Measurements from ENCODE around the gene PLEKHM1. TPM values are rescaled to one million over a fixed set of nuclear protein-coding genes. Genes with fewer than 3 reads are reported as not detected.
"Not testable (repeated sequence)": the region's sequence is repeated elsewhere in the genome, so short reads cannot be mapped to it uniquely, and the experiment has no call there.

Gene PLEKHM1
- total and polyA plus RNA-seq, 11 donors, result 11.1 to 48.0 (median 30.4) TPM

GRCh38 chr17:45496507-45496906 is 6.0 kb upstream of the PLEKHM1 start:
- intact Hi-C loops (cut with DNase I); H3K27me3 ChIP-seq; H3K36me3 ChIP-seq; ATAC-seq; DNase-seq; H3K4me3 ChIP-seq; H3K9me3 ChIP-seq; H3K4me1 ChIP-seq; H3K27ac ChIP-seq: not testable (repeated sequence)
- 97 to 100% (median 99%) methylated on average over 3 of the region's 3 CpGs for WGBS, 4 donors

GRCh38 chr17:45494556-45494955 is 4.0 kb upstream of the PLEKHM1 start:
- peaks cover 0 to 10% (median 0%) of the 10 kb centered on the region in 12 donors for H3K4me1 ChIP-seq
- WGBS, 4 donors, result 69 to 83% (median 77%) methylated on average over 5 of the region's 5 CpGs

GRCh38 chr17:45492156-45492555 is 1.6 kb upstream of the PLEKHM1 start:
- H3K27me3 ChIP-seq; ATAC-seq; H3K27ac ChIP-seq; DNase-seq; H3K9me3 ChIP-seq; H3K36me3 ChIP-seq; intact Hi-C loops (cut with DNase I); H3K4me3 ChIP-seq: not testable (repeated sequence)
- peaks cover 0 to 33% (median 11%) of the 10 kb centered on the region in 12 donors for H3K4me1 ChIP-seq
- 83 to 92% (median 88%) methylated on average over 4 of the region's 4 CpGs for whole genome bisulfite sequencing, 4 donors

More at GRCh38 chr17:45494556-45494955, 4.0 kb upstream of the PLEKHM1 start:
- H3K27ac ChIP-seq, result peak overlapping the region in 1 of 12 donors; percentile 42
- ATAC-seq (peak in 1 of 4 donors; percentile 19), DNase-seq (peak in 3 of 5 donors; percentile 25 to 51 (median 32))
- H3K4me3 ChIP-seq; H3K27me3 ChIP-seq; H3K9me3 ChIP-seq; H3K36me3 ChIP-seq; intact Hi-C loops (cut with DNase I): not testable (repeated sequence)

- 1 to 2% (median 1%) methylated on average over 19 to 26 of the region's 30 CpGs for WGBS, 4 donors
- H3K9me3 ChIP-seq; H3K27me3 ChIP-seq; H3K36me3 ChIP-seq; intact Hi-C loops (cut with DNase I): not testable (repeated sequence)
- Histone ChIP-seq H3K4me3 (peak overlapping the region; percentile 41 to 85 (median 71)), H3K27ac (peak overlapping the region; percentile 57 to 94 (median 86)), H3K4me1 (peaks cover 0 to 33% (median 12%) of the 10 kb centered on the region in 12 donors)
- ATAC-seq (peak; percentile 5 to 53 (median 26)), DNase-seq (peak in 1 of 5 donors; percentile 35)
Observed at GRCh38 chr17:45490198-45490597, 323 bp downstream of the PLEKHM1 start.

GRCh38 chr17:45487704-45488103 is 2.8 kb downstream of the PLEKHM1 start:
- WGBS, 4 donors, result 0 to 38% (median 28%) methylated on average over 2 of the region's 2 CpGs
- H3K36me3 ChIP-seq, H3K4me3 ChIP-seq, H3K27me3 ChIP-seq, H3K9me3 ChIP-seq: not testable (repeated sequence)
- intact Hi-C loops (cut with DNase I), result loop anchor here in 1 of 10 donors (5.0 kb wide), 1 partner anchor 55 kb away; the partner anchor contains the start of gene ARHGAP27
- H3K4me1 ChIP-seq, result peaks cover 0 to 43% (median 19%) of the 10 kb centered on the region in 12 donors
- DNase-seq, result peak; percentile 55 to 86 (median 75)
- H3K27ac ChIP-seq, result peak overlapping the region in 11 of 12 donors; percentile 15 to 70 (median 59)
- ATAC-seq, result peak; percentile 10 to 67 (median 62)

GRCh38 chr17:45483591-45484216 is 6.8 kb downstream of the PLEKHM1 start:
- DNase-seq; H3K27me3 ChIP-seq; H3K9me3 ChIP-seq; intact Hi-C loops (cut with DNase I); H3K4me3 ChIP-seq: not testable (repeated sequence)
- peak overlapping the region in 1 of 12 donors; percentile 32 for H3K27ac ChIP-seq
- peaks cover 0 to 30% (median 19%) of the 10 kb centered on the region in 12 donors for H3K4me1 ChIP-seq
- peak in 3 of 4 donors; percentile 6 to 33 (median 13) for ATAC-seq
- 50 to 72% (median 70%) methylated on average over 5 of the region's 5 CpGs for WGBS, 4 donors
- H3K36me3 ChIP-seq, result peaks cover 0 to 14% (median 4%) of the 10 kb centered on the region in 9 donors

- H3K27ac ChIP-seq; ATAC-seq; DNase-seq; H3K27me3 ChIP-seq; H3K9me3 ChIP-seq; intact Hi-C loops (cut with DNase I); H3K4me3 ChIP-seq: not testable (repeated sequence)
- Histone ChIP-seq H3K4me1 (peaks cover 0 to 25% (median 17%) of the 10 kb centered on the region in 12 donors), H3K36me3 (peaks cover 0 to 17% (median 6%) of the 10 kb centered on the region in 9 donors)
- WGBS, 4 donors, result 58 to 75% (median 71%) methylated on average over 2 to 3 of the region's 3 CpGs
Observed at GRCh38 chr17:45483177-45483576, 7.3 kb downstream of the PLEKHM1 start.

GRCh38 chr17:45482317-45482716 is 8.2 kb downstream of the PLEKHM1 start:
- H3K4me1 ChIP-seq, result peaks cover 0 to 16% (median 9%) of the 10 kb centered on the region in 12 donors
- DNase-seq; intact Hi-C loops (cut with DNase I); H3K27me3 ChIP-seq; ATAC-seq; H3K9me3 ChIP-seq; H3K27ac ChIP-seq; H3K4me3 ChIP-seq: not testable (repeated sequence)
- H3K36me3 ChIP-seq, result peaks cover 0 to 25% (median 14%) of the 10 kb centered on the region in 9 donors
- WGBS, 4 donors, result 67 to 87% methylated on average over 1 to 4 of the region's 4 CpGs; no CpG with 5 or more reads in 2 of the 4 donors

- H3K27ac ChIP-seq; ATAC-seq; H3K4me1 ChIP-seq; H3K4me3 ChIP-seq; H3K27me3 ChIP-seq; H3K9me3 ChIP-seq; intact Hi-C loops (cut with DNase I); DNase-seq: not testable (repeated sequence)
- peaks cover 0 to 70% (median 40%) of the 10 kb centered on the region in 9 donors for H3K36me3 ChIP-seq
- 96 to 99% (median 97%) methylated on average over 12 to 14 of the region's 14 CpGs for WGBS, 4 donors
Observed at GRCh38 chr17:45475436-45475835, 15.1 kb downstream of the PLEKHM1 start.

GRCh38 chr17:45472249-45472648 is 18.3 kb downstream of the PLEKHM1 start:
- H3K27me3 ChIP-seq; H3K4me1 ChIP-seq; ATAC-seq; H3K4me3 ChIP-seq; intact Hi-C loops (cut with DNase I); DNase-seq; H3K27ac ChIP-seq; H3K9me3 ChIP-seq: not testable (repeated sequence)
- peaks cover 0 to 75% (median 38%) of the 10 kb centered on the region in 9 donors for H3K36me3 ChIP-seq
- WGBS, 4 donors, result 55 to 69% (median 66%) methylated on average over 3 of the region's 3 CpGs

GRCh38 chr17:45469204-45469563 is 21.3 kb downstream of the PLEKHM1 start:
- H3K4me1 ChIP-seq; H3K27me3 ChIP-seq; H3K4me3 ChIP-seq; H3K9me3 ChIP-seq; H3K27ac ChIP-seq; DNase-seq; intact Hi-C loops (cut with DNase I): not testable (repeated sequence)
- WGBS, 4 donors, result 30 to 85% (median 56%) methylated on average over 3 to 4 of the region's 4 CpGs
- H3K36me3 ChIP-seq, result peaks cover 0 to 63% (median 30%) of the 10 kb centered on the region in 9 donors
- ATAC-seq, result peak in 1 of 4 donors; percentile 31

Measured in heart left ventricle (tissue), 16 donors.